22Rv1 (cell line): ENCODE results near the gene RAMP3.

Experiments used
- ZFX ChIP-seq: fragments of 450-650 bp; IDR thresholded peaks from 2 replicates; pipeline ENCODE4 v1.6.1; 2017; ENCODE audit warnings: antibody characterized with exemption, borderline replicate concordance
- TF ChIP-seq, protein P1 (sequence below): fragments of 450-650 bp; IDR thresholded peaks from 2 replicates; pipeline ENCODE4 v1.5.1; 2017; ENCODE audit warnings: mild to moderate bottlenecking

DNA sequence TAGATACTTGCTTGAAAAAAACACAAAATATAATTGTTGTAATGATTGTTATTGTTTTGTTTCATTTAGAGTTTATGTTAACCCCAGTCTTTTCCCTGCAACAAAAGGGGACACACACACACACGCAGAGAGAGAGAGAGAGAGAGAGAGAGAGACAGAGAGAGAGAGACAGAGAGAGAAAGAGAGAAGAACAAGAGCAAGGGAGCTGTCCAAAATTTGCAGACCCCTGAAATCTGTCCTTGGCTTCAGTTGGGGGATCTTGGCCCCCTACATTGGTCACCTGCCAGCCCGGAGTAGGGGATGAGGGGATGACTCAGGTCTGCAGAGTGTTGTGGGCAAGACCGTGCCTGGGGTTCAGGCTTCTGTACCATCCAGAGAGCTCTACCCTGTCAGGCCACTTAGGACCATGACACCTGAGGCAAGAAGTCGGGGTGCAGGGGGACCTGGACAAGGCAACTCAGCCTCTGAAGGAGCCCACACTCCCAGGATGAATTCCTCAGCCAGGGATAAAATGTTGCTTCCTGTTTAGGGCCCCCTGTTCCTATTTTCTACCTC is 73.1 kb downstream of the RAMP3 start:
- TF ChIP-seq, protein P1, sequence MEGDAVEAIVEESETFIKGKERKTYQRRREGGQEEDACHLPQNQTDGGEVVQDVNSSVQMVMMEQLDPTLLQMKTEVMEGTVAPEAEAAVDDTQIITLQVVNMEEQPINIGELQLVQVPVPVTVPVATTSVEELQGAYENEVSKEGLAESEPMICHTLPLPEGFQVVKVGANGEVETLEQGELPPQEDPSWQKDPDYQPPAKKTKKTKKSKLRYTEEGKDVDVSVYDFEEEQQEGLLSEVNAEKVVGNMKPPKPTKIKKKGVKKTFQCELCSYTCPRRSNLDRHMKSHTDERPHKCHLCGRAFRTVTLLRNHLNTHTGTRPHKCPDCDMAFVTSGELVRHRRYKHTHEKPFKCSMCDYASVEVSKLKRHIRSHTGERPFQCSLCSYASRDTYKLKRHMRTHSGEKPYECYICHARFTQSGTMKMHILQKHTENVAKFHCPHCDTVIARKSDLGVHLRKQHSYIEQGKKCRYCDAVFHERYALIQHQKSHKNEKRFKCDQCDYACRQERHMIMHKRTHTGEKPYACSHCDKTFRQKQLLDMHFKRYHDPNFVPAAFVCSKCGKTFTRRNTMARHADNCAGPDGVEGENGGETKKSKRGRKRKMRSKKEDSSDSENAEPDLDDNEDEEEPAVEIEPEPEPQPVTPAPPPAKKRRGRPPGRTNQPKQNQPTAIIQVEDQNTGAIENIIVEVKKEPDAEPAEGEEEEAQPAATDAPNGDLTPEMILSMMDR = no peak
- no peak for TF ChIP-seq ZFX
